Activated T-cell treated with anti-CD3 and anti-CD28 coated beads, Interleukin-2, amount 50 U/mL, for 1 hour (primary cell): ENCODE data around the gene IFT27.
"Not testable (repeated sequence)": the region's sequence is repeated elsewhere in the genome, so short reads cannot be mapped to it uniquely, and the experiment has no call there.

ENCODE experiments used
- DNase-seq: peaks from one replicate; pipeline ENCODE4 v3.0.0-alpha.2; 2020

The IFT27 gene

DNA sequence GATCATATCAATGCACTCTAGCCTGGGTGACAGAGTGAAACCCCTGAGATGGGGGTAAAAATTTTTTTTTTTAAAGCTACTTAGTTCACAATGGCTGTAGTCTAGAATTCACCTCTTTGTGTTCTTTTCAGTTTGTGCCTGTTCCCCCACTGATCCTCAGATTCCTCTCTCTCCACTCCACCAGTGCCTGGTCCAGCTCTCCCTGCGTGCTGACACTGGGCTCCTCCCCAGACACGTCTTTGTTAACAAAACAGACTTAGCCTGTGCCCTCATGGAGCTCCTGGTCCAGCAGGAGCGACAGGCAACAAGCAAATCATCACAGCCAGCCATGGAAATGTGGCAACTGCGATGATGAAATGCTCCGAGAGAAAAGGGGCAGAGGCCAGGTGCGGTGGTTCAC is 34.0 kb downstream of the IFT27 start:
- no peak for DNase-seq

DNA sequence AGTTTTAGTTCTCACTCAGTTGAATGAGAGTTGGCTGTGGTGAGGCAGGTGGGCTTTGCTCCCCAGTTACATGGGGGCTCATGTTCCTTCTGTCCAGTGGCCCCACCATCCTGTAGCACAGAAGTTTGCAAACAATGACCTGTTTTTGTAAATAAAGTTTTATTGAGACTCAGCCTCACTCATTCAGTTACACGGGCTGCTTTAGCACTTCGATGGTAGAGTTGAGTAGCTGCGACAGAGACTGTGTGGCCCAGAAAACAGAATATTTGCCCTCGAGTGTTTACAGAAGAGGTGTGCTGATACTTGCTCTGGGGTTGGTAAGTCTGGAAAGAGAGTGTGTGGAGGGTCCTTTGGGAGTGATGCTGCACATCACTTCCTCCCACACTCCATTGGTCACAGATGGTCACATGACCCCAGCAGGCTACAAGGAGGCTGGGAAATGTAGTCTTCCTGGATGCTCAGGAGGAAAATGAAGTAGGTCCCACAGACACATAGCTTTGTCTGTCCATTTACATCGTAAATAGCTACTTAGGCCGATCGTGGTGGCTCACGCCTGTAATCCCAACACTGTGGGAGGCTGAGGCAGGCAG is 34.6 kb downstream of the IFT27 start:
- no peak for DNase-seq

DNA sequence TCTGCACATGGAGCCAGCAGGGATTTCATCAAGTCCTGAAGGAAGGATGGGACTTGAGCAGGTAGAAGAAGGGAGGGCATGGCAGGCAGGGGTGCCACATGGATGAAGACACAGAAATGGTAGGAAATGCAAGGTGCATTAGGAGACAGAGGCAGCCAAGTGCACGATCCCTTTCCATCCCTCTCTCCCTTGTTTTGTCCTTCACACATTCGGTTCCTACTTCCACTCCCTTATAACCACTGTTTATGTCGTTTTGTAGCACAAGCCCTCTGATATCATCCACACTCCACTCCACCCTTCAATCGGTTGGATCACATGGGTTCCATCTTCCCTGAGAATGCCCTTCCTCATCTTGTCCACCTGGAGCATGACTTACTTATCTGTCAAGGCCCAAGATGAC is 35.2 kb downstream of the IFT27 start:
- no peak for DNase-seq

DNA sequence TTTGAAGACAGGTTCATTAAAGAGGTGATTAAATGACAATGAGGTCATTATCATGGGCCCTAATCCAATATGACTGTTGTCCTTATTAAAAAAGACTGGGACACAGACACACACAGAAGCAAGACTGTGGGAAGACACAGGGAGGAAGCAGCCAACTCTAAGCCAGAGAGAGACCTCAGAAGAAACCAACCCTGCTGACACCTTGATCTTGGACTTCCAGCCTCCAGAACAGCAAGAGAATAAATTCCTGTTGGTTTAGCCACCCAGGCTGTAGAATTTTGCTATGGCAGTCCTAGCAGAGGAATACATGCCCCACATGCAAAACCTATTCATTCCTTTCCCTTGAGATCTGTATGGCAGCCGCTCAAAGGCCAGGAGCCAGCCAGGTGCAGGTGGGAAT is 36.7 kb downstream of the IFT27 start:
- no peak for DNase-seq

DNA sequence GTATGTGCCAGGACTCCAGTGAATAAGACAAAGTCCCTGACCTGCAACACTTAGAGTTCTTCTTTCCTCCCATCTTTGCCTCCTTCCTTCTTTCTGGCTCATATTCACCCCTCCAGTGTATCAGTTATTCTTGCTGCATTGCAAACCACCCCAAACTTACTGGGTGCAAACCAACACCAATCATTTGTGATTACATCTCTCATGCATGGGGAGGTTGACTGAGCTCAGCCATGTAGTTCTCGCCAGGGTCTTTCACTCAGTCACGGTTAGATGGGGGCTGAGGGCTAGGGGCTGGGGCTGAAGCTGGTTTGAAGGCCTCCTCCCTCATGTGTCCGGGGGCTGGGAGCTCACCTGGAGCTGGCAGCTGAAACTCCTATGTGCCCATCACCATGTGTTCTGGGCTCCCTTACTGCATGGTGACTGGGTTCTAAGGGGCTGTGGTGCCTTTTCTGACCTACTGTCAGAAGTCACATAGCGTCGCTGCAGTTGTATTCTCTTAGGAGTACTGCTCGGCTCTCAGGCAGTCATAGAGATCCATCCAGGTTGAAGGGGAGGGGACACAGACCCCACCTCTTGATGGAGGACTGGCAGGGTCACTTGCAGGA is 37.4 kb downstream of the IFT27 start:
- DNase-seq: no peak

DNA sequence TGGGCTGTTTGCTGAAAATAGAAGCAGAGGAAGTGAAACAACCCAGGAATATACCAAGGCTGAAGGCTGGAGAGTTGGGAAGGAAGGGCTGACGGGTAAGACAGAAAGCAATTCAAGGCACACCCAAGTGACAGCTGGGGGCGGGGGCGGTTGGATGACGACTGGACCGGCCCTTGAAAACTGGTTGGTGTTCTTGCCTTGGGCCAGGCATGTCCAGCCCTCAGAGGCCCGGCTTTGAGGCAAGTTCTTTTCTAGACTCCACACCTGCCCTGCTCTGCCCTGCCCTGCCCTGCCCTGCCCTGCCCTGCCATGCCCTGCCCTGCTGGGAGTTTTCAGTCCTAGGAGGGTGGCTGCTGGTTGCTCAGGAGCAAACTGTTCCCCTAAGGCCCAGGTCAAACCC is 38.1 kb downstream of the IFT27 start:
- no peak for DNase-seq

DNA sequence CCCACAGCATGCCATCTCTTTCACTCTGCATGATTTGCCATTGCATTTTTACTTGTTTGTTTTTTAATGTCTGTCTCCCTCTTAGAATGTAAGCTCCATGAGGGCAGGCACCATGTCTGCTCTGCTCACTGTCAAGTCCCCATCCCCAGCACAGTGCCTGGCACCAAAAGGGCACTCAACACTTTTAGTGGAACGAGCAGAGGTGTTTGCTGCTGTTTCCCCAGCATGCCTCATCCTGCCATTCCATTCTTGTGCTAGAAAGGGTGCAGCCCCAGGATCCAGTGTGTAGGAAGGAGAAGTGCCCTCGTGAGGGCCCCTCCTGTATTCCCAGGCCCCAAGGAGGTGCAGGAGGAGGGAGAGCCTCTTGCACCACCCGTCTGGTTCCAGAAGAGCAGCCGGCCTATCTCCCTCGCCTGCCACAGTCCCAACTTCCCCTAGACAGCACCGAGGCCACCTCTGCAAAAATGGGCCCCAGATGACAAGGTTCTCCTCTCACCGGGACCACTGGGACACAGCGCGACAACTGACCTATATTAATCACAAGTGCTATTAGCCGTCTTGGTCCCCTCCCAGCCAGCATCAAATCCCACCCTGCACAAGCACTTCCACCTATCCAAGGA is 39.1 kb downstream of the IFT27 start:
- no peak for DNase-seq

DNA sequence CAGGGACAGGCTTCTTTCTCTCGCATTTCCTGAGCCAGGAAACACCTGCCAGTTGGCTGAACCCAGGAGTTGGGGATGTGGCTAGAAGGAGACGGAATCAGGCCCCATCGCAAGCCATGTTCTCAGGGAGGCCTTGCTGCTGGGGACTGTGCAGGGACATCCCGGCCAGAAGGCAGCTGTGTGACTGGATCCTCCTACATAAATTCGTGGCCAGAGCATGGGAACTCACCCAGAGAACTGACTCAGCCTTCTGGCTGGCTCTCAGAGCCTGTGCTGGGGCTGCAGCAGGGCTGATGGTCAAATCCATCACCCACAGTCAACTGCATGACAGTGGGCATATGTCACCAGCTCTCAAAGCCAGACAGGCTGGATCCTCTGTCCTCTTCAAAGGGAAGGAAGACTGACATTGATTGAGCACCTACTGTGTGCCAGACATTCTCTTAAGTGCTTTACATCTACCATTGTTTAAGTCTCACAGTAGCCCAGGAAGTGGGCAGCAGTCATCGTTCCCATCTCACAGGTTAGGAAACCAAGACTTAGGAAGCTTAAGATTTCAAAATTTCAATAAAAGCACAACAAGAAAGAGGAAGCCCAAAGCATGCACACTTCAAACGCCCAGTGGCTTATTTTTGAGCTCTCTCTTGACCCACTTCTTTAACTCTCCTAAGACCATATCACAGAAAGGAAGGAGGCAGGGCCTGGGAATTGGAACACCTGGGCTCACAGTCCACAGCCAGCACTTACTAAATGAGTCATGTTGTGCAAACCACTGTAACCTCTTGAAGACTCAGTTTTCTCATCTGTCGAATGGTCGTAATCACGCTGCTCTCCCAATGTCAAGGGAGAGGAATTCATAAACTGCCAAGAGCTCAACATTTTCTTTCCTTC is 41.5 kb downstream of the IFT27 start:
- DNase-seq: no peak

DNA sequence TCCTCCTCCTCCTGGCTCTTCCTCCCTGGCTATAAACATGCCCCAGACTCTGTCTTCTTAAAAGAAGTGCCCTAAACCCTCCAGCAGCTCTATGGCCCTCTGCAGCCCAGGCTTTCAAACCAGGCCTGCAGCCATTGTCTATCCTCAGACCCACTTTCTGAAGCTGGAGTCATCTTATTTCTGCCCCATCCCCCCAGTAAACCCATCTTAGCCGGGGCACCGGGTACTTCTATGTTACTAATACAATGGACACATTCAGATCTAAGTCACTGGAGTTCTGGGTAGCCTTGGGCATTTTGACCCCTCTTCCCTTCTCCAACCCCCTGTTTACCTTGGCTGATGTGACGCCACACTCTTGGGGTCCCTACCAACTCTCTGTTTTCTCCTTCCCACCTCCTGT is 42.6 kb downstream of the IFT27 start:
- DNase-seq: no peak

DNA sequence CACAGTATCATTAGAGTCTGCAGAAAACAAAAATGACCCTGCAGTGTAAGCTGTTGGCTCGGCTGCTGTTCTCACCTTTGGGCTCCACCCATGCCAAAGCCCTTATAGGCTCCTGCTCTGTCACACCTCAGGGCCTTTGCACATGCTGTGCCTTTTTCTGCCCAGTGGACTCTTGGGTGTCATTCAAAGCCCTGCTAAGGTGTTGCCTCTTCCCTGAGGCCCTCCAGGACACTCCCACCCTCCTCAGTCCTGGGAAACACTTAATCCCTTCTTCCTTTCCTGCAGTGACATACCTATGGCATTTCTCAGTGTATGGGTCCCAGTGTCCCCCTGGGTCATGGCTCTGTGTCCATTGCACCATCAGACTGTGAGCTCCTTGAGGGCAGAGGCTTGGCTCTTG is 43.3 kb downstream of the IFT27 start:
- no peak for DNase-seq

DNA sequence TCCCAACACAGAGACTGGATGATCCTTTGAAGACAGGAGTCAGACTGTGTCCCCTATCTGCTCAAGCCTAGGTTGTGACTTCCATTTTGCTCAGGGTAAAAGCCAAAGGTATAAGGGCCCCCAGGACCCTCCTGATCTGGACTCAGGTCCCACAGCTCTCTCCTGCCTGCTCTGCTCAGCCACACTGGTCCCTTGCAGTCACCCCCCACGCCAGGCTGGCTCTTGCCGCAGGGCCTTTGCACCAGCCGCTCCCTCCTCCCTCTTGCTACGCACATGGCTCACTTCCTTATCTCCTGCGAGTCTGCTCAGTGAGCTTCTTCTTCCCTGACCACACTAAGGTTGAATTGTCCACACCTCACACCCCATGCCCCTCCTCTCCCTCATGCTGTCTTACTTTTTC is 44.0 kb downstream of the IFT27 start:
- DNase-seq: no peak

DNA sequence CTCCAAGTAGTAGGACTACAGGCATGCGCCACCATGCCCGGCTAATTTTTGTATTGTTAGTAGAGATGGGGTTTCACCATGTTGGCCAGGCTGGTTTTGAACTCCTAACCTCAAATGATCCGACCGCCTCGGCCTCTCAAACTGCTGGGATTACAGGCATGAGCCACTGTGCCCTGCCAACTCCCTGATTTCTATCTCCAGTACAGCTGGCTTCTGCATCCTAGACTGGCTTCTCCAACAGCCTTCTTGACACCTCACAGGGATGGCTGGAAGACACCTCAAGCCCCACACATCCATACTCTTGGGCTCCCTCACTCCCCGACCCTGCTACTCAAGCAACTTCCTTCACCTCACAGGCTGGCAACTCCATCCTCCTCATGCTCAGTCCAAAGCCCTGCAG is 44.6 kb downstream of the IFT27 start:
- DNase-seq: not testable (repeated sequence)

DNA sequence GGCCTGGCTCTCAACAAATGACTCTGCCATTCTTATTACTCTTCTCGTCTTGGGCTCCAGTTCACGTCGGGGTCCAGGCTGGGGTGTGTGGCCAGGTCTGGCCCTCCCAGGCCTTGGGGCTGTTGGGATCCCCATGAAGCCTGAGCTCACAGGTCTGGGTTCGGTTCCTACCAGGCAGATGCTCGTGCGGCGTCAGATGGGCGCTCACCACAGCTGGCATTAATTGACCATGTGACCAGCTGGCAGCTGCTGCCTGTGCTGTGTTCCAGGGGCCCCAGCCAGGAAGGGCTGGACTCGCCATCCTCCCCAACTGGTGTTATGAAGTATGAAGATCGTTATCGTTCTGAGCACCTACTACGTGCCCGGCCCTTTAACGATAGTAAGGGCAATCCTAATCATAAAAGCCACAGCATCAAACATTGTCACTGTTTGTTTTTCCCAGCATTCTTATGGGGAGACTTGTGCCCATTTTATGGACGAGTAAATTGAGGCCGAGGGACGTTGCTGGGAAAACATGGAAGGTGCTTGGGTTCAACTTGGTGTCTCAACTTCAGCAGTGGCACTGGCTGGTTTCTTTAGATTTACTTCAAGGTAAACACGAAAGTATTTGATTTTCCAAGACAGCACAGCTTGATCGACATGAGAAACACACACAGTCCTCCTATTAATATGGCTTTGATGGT is 45.6 kb downstream of the IFT27 start:
- DNase-seq: no peak

DNA sequence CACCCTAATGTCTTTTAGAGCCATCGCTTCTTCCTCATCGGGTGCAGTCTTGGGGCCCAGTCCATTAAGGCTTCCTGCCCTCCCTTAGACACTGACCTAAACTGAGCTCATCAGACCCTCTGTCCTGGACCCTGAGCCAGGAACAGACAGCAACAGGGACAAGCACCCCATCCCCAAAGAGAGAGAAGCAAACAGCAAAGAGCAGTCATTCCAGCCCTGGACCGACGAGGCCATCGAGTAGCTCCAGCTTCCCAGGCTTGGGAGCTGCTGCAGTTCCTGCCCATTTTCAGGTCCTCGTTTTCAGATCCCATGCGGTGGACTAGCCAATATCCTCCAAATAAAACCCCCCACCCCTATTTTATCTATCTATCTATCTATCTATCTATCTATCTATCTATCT is 46.6 kb downstream of the IFT27 start:
- DNase-seq: no peak

DNA sequence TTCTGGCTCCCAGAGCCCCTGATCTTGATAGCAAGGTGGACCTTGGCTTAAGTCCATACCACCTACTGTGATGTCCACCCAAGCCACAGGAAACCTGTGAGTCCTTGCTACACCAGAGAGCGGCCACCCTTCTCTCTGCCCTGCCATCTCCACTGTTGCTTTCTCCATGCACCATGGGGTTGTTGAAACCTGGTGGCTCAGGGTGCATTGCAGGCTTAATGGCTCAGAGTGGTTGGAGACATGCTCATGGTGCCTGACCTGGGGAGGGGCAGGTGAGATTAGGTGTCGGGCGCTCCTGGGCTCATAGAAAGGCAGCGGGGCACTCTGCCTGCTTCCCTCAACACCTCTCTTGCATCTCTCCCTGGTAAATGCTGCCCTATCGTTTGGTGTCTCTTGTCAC is 47.4 kb downstream of the IFT27 start:
- no peak for DNase-seq

DNA sequence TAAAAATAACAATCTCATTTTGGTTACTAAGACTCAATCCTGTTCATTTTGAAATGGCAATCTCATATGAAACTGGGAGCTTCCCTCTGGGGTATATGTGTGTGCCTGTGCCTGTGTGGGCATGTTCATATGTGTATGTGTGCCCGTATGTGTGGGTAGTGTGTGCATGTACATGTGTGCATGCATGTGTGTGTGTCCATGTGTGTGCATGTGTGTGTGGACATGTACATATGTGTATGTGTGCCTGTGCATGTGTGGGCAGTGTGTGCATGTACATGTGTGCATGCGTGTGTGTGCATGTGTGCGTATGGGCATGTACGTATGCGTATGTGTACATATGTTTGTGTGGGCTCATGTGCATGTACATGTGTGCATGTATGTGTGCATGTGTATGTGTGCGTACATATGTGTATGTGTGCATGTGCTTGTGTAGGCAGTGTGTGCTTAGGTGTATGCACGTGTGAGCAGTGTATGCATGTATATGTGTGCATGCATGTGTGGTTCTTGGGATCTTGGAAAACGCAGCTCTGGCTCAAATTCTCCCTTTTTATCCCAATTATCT is 47.9 kb downstream of the IFT27 start:
- DNase-seq: no peak

DNA sequence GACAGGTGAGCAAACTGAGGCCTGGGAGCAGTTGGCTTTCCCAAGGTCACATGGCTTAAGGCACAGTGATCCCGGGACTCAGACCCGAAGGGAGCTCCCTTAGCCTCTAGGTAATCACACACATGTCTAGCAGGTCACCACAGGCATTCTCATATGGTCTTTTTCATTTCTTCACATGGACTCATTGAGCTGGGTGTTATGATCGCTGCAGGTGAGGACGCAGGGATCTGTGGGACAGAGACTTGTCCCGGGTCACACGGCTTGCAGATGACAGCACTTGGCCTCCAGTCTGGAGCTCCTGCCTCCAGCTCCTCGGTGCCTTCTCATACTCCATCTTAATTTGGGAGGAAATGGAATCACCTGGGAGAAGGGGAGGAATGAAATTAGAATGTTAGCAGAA is 48.8 kb downstream of the IFT27 start:
- DNase-seq: no peak

DNA sequence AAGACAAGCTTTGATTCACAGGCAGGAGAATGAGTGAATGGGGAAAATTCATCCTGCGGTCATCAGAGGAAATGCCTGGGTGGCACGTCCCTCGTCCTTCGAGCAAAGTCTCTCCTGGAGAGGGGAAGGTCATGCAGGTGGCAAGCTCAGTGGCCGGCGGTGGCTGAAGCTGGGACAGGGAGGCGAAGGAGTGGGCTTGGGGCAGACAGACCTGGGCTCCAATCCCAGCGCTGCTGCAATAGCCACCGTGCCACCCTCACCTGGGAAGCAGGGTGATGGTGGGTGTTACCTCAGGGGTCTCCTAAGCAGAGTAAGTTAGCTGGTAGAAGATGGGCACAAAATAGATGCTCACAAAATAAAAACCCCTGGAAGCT is 49.9 kb downstream of the IFT27 start:
- DNase-seq: no peak

DNA sequence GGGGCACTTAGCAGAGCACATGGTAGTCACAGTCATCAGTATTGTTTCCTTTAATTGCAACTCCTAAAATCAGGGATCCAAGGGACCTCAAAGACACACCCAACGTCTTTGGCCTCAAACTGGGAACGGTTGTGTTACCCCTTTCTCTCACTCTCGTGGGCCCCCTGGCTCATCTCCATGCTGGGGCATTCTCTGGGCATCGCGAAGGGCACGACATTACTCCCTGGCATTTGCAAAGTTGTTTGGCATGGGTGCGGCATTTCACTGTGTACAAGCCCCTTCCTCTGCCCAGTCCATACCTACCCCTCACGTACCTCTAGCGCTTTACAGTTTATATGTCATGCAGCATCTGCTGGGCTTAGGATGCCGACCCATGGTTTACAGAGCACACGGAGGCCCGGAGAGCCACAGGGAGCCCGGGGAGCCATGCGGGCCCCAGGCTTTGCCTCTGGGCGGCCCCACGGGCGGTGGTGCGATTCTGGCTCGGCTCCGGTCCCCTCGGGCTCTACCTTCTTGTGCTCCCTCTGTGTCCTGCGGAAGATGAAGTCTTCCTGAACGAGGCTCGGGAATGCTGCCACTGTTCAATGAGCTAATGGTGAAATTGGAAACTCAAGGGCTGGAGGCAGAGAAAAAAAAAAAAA is 50.4 kb downstream of the IFT27 start:
- DNase-seq: no peak

DNA sequence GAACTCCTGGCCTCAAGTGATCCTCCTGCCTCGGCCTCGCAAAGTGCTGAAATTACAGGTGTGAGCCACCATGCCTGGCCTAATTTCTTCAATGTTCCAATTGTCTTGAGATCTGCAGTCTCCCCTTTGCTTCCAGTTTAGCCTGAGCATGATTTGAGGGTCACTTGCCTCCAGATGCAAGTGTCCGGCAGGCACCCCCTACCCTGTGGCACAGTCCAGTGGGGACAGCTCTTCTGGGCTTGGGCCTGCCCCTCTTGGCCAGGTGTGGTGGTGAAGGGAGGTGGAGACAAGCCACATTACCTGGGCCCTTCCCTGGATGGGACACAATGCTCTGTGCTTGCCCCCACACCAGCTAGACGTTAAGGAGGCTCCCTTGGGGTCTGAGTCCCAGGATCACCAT is 51.1 kb downstream of the IFT27 start:
- DNase-seq: no peak

DNA sequence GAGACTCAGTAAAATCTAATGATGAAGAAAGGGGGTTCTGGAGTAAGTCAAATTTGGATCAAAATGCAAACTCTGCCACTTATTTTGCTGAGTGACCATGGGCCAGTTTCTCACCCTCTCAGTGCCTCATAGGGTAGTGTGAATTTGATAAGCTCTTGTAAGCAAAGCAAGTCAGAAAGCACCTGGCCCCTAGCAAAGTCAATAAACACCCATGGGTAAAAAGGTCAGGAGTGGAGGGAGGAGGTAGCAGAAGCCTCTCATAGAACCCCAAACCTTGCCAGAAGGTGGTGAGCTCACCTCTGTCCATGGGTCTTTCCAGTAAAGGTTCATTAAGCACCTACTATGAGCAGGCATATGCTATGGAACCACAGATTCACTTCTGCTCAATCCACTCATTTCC is 53.9 kb downstream of the IFT27 start:
- DNase-seq: no peak

DNA sequence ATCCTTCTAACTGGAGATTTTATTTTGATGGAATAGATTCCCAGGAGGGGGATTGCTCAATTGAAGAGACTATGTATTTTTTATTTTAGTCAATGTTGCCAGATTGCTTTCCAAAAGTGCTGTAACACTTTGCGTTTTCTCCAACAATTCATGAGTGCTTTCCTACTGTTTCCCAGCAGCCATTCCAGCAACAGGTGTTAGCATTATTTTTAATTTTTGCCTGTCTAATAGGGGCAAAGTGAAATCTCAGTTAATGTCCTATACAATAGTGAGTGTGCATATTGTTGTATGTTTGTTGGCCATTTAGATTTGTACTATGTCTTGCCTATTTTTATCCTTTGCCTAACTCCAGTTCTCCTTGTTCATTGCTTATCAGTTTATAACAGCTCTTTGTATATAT is 60.3 kb downstream of the IFT27 start:
- DNase-seq: no peak

DNA sequence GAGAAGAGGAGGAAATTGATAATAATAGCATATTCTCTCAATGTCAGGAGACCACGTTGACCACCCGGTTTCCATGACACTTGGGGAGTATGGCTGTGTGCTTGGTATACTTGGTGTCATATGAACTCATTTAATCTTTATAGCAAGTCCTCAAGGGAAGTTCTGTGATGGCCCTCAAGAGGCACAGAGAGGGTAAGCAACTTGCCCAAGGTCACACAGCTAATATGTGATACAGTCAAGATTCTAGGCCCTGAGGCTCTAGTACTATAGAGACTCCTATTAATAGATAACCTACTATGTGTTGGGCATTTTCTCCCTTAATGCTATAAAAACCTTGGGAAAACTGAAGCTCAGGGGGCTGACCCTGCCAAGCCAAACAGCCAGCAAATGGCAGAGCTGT is 61.8 kb downstream of the IFT27 start:
- no peak for DNase-seq
